Neural progenitor cell (in vitro differentiated cells): Measurements from ENCODE around the gene GPR132. TPM values are rescaled to one million over a fixed set of nuclear protein-coding genes. Genes with fewer than 3 reads are reported as not detected.

Experiments used
- DNase-seq: peaks from one replicate; pipeline ENCODE4 v3.0.0-alpha.2; 2016; ENCODE audit warnings: low spot score
- H2AFZ ChIP-seq: fragments of 200-600 bp; sonication (generic); replicated peaks from 2 replicates; pipeline ENCODE4 v1.6.1; 2016; ENCODE audit warnings: antibody characterized with exemption
- H3F3A ChIP-seq: fragments of 200-600 bp; sonication (generic); 2 replicates; pipeline ENCODE4 v1.6.1; 2016; ENCODE audit warnings: antibody characterized with exemption, low read depth
- H3K27ac ChIP-seq: fragments of 200-600 bp; sonication (generic); 2 replicates; pipeline ENCODE4 v1.5.1; 2016; ENCODE audit warnings: mild to moderate bottlenecking
- H3K27me3 ChIP-seq: fragments of 200-600 bp; sonication (generic); 2 replicates; pipeline ENCODE4 v1.6.1; 2016; ENCODE audit warnings: mild to moderate bottlenecking, moderate library complexity
- H3K36me3 ChIP-seq: fragments of 200-600 bp; sonication (generic); 2 replicates; pipeline ENCODE4 v1.5.1; 2016
- H3K4me1 ChIP-seq: fragments of 200-600 bp; sonication (generic); 2 replicates; pipeline ENCODE4 v1.6.1; 2016; ENCODE audit warnings: mixed run types
- H3K4me2 ChIP-seq: fragments of 200-600 bp; sonication (generic); 2 replicates; pipeline ENCODE4 v1.6.1; 2016
- H3K4me3 ChIP-seq: fragments of 200-600 bp; sonication (generic); 2 replicates; pipeline ENCODE4 v1.5.1; 2016
- H3K79me2 ChIP-seq: fragments of 200-600 bp; sonication (generic); 2 replicates; pipeline ENCODE4 v1.6.1; 2016; ENCODE audit warnings: low read depth
- H3K9ac ChIP-seq: fragments of 200-600 bp; sonication (generic); 2 replicates; pipeline ENCODE4 v1.6.1; 2016
- H3K9me3 ChIP-seq: fragments of 200-600 bp; sonication (generic); 2 replicates; pipeline ENCODE4 v1.5.1; 2016; ENCODE audit warnings: low read depth
- H4K20me1 ChIP-seq: fragments of 200-600 bp; sonication (generic); 2 replicates; pipeline ENCODE4 v1.6.1; 2016; ENCODE audit warnings: low read depth
- H3K27ac Mint-ChIP-seq: 3 replicates; pipeline ENCODE4 v1.8.0; 2021; ENCODE audit warnings: mixed read lengths
- H3K27me3 Mint-ChIP-seq: 2 replicates; pipeline ENCODE4 v1.8.0; 2022; ENCODE audit warnings: low read depth, mild to moderate bottlenecking, inconsistent platforms, moderate library complexity, mixed read lengths; ENCODE audit not compliant: insufficient read depth
- H3K36me3 Mint-ChIP-seq: 3 replicates; pipeline ENCODE4 v1.8.0; 2021; ENCODE audit warnings: mixed read lengths
- H3K4me1 Mint-ChIP-seq: 3 replicates; pipeline ENCODE4 v1.8.0; 2021; ENCODE audit warnings: mixed read lengths
- H3K4me3 Mint-ChIP-seq: 3 replicates; pipeline ENCODE4 v1.8.0; 2021; ENCODE audit warnings: mild to moderate bottlenecking, moderate library complexity, mixed read lengths
- H3K9me3 Mint-ChIP-seq: 3 replicates; pipeline ENCODE4 v1.8.0; 2020; ENCODE audit warnings: mixed read lengths
- CTCF ChIP-seq: fragments of 200-600 bp; sonication (generic); IDR thresholded peaks from 2 replicates; pipeline ENCODE4 v1.5.1; 2017; ENCODE audit warnings: antibody characterized with exemption, mild to moderate bottlenecking
- EZH2 ChIP-seq: fragments of 200-600 bp; sonication (generic); IDR thresholded peaks from 2 replicates; pipeline ENCODE4 v1.6.1; 2017; ENCODE audit warnings: antibody characterized with exemption, mild to moderate bottlenecking, moderate library complexity
- EZH2phosphoT487 ChIP-seq: fragments of 200-600 bp; sonication (generic); IDR thresholded peaks from 2 replicates; pipeline ENCODE4 v1.6.1; 2017; ENCODE audit warnings: antibody characterized with exemption
- total RNA-seq: library from RNA; depleted of rRNA; stranded (reverse); fragments of >200 nt; gene quantifications from 2 replicates; pipeline ENCODE4 v1.2.3, GENCODE V29; 2015; ENCODE audit warnings: low replicate concordance

The GPR132 gene
- total RNA-seq, 1 donor from 2014 or later: 0.51 TPM

GRCh38 chr14:105051182-105052109 is 13.8 kb downstream of the GPR132 start:
- no peaks in the 10 kb centered on the region for H3K36me3 Mint-ChIP-seq
- H3K4me1 Mint-ChIP-seq: peaks cover 5% of the 10 kb centered on the region
- H3K9me3 ChIP-seq: no peaks in the 10 kb centered on the region
- H3K27ac ChIP-seq: no peak overlapping the region
- H3K4me3 ChIP-seq: no peak overlapping the region
- peaks cover 8% of the 10 kb centered on the region for H3K4me1 ChIP-seq
- DNase-seq: no peak
- no peak overlapping the region for H2AFZ ChIP-seq
- H3K4me2 ChIP-seq: no peak overlapping the region
- no peaks in the 10 kb centered on the region for H4K20me1 ChIP-seq
- no peaks in the 10 kb centered on the region for H3F3A ChIP-seq
- H3K9ac ChIP-seq: no peak overlapping the region
- no peak overlapping the region for H3K27ac Mint-ChIP-seq
- H3K79me2 ChIP-seq: no peaks in the 10 kb centered on the region
- H3K4me3 Mint-ChIP-seq: no peak overlapping the region
- H3K27me3 ChIP-seq: peaks cover 12% of the 10 kb centered on the region
- H3K9me3 Mint-ChIP-seq: no peaks in the 10 kb centered on the region
- no peak for TF ChIP-seq EZH2
- no peak for TF ChIP-seq EZH2phosphoT487
- no peak for TF ChIP-seq CTCF
- no peaks in the 10 kb centered on the region for H3K36me3 ChIP-seq
- peaks cover 25% of the 10 kb centered on the region for H3K27me3 Mint-ChIP-seq

GRCh38 chr14:105050551-105050897 is 14.7 kb downstream of the GPR132 start:
- H3F3A ChIP-seq: no peaks in the 10 kb centered on the region
- no peak overlapping the region for H3K27ac ChIP-seq
- H3K4me2 ChIP-seq: no peak overlapping the region
- H3K27me3 ChIP-seq: peaks cover 7% of the 10 kb centered on the region
- no peak overlapping the region for H3K4me3 Mint-ChIP-seq
- no peaks in the 10 kb centered on the region for H3K9me3 ChIP-seq
- no peak overlapping the region for H3K27ac Mint-ChIP-seq
- no peaks in the 10 kb centered on the region for H3K36me3 Mint-ChIP-seq
- peaks cover 23% of the 10 kb centered on the region for H3K27me3 Mint-ChIP-seq
- DNase-seq: no peak
- no peaks in the 10 kb centered on the region for H3K9me3 Mint-ChIP-seq
- peaks cover 4% of the 10 kb centered on the region for H3K4me1 Mint-ChIP-seq
- H3K36me3 ChIP-seq: no peaks in the 10 kb centered on the region
- no peak overlapping the region for H3K9ac ChIP-seq
- H3K4me3 ChIP-seq: no peak overlapping the region
- no peak overlapping the region for H2AFZ ChIP-seq
- no peaks in the 10 kb centered on the region for H3K4me1 ChIP-seq
- no peaks in the 10 kb centered on the region for H4K20me1 ChIP-seq
- TF ChIP-seq EZH2: no peak
- TF ChIP-seq CTCF: no peak
- no peak for TF ChIP-seq EZH2phosphoT487
- H3K79me2 ChIP-seq: no peaks in the 10 kb centered on the region

- H3K4me1 ChIP-seq: no peaks in the 10 kb centered on the region
- H3K9me3 ChIP-seq: no peaks in the 10 kb centered on the region
- Mint-ChIP-seq H3K9me3 (no peaks in the 10 kb centered on the region), H3K4me1 (peaks cover 3% of the 10 kb centered on the region), H3K36me3 (no peaks in the 10 kb centered on the region), H3K4me3 (no peak overlapping the region), H3K27me3 (peaks cover 18% of the 10 kb centered on the region), H3K27ac (no peak overlapping the region)
- H3K36me3 ChIP-seq: no peaks in the 10 kb centered on the region
- no peak overlapping the region for H3K9ac ChIP-seq
- H4K20me1 ChIP-seq: no peaks in the 10 kb centered on the region
- H3K79me2 ChIP-seq: no peaks in the 10 kb centered on the region
- no peak overlapping the region for H3K4me3 ChIP-seq
- TF ChIP-seq EZH2: no peak
- TF ChIP-seq EZH2phosphoT487: no peak
- TF ChIP-seq CTCF: no peak
- no peaks in the 10 kb centered on the region for H3F3A ChIP-seq
- no peak overlapping the region for H3K4me2 ChIP-seq
- H3K27me3 ChIP-seq: peaks cover 7% of the 10 kb centered on the region
- H3K27ac ChIP-seq: no peak overlapping the region
- no peak overlapping the region for H2AFZ ChIP-seq
- no peak for DNase-seq
These were observed 15.3 kb downstream of the GPR132 start for GRCh38 chr14:105049753-105050550.
